ENCODE data around the gene TMBIM4. TPM values are rescaled to one million over a fixed set of nuclear protein-coding genes. Genes with fewer than 3 reads are reported as not detected.

Gene TMBIM4
- total and polyA plus RNA-seq, 4 donors = 58.6 to 154 (median 102) TPM

GRCh38 chr12:66092559-66093269, 77.1 kb downstream of the TMBIM4 start:
- Histone ChIP-seq H3K27ac (ENCODE audit: low read depth in 1 of 2, low read length in 2 of 2) (no peak overlapping the region), H3K4me1 (ENCODE audit: control insufficient read depth in 4 of 4, insufficient read depth in 4 of 4, low read length in 3 of 4) (no peaks in the 10 kb centered on the region), H3K9ac (ENCODE audit: low read depth in 1 of 2, low read length in 2 of 2) (no peak overlapping the region), H3K36me3 (ENCODE audit: control insufficient read depth in 4 of 4, insufficient read depth in 3 of 4, low read depth in 1 of 4, low read length in 3 of 4) (no peaks in the 10 kb centered on the region), H3K4me3 (ENCODE audit: low read depth in 1 of 3, low read length in 3 of 3) (no peak overlapping the region), H3K27me3 (ENCODE audit: control insufficient read depth in 4 of 4, insufficient read depth in 4 of 4, low read length in 3 of 4) (no peaks in the 10 kb centered on the region), H3K9me3 (ENCODE audit: control insufficient read depth in 4 of 4, low read length in 3 of 4) (no peaks in the 10 kb centered on the region)
- no peak for DNase-seq (ENCODE audit: low spot score)
- TF ChIP-seq FOXA1 (IDR thresholded peaks at IDR 0.05) (no peak), FOXA2 (IDR thresholded peaks at IDR 0.05) (no peak), NR2F2 (IDR thresholded peaks at IDR 0.05) (no peak), ZBTB33 (IDR thresholded peaks at IDR 0.05) (no peak), REST (IDR thresholded peaks at IDR 0.05) (no peak), CTCF (IDR thresholded peaks at IDR 0.05; ENCODE audit: low read depth, low read length, missing input control) (no peak), RXRA (IDR thresholded peaks at IDR 0.05) (no peak), RAD21 (IDR thresholded peaks at IDR 0.05) (no peak), TAF1 (conservative IDR thresholded peaks at IDR 0.05) (no peak), ATF3 (IDR thresholded peaks at IDR 0.05) (no peak), HNF4A (conservative IDR thresholded peaks at IDR 0.05) (no peak), HNF4G (IDR thresholded peaks at IDR 0.05) (no peak), JUND (IDR thresholded peaks at IDR 0.05) (no peak), YY1 (IDR thresholded peaks at IDR 0.05) (no peak), EGR1 (IDR thresholded peaks at IDR 0.05; ENCODE audit: low read depth in 2 of 2) (no peak), GABPA (IDR thresholded peaks at IDR 0.05 in 1 of 2, conservative IDR thresholded peaks at IDR 0.05 in 1 of 2) (no peak), SP1 (IDR thresholded peaks at IDR 0.05) (no peak)
- 13% methylated on average over 1 of the region's 1 CpG for WGBS
